Measurements from ENCODE around the gene PCNX2. TPM values are rescaled to one million over a fixed set of nuclear protein-coding genes. Genes with fewer than 3 reads are reported as not detected.

PCNX2 gene
- total and polyA plus RNA-seq, 2 donors (not counting 1 experiment from before 2014, with no cell fraction given): 13.0 to 37.8 TPM

GRCh38 chr1:233268389-233269022 is 27.0 kb downstream of the PCNX2 start:
- TF ChIP-seq EZH2 (IDR thresholded peaks at IDR 0.05; ENCODE audit: low read length, missing control alignments) (no peak), CTCF (conservative IDR thresholded peaks at IDR 0.05 in 1 of 2, IDR thresholded peaks at IDR 0.05 in 1 of 2; ENCODE audit: low read depth in 1 of 2, low read length in 2 of 2) (no peak)
- Histone ChIP-seq H3K4me3 (replicated peaks in 1 of 4; ENCODE audit: control extremely low read depth in 1 of 4, insufficient read depth in 1 of 4, low read depth in 3 of 4, low read length in 4 of 4) (no peak overlapping the region), H3K9me3 (ENCODE audit: control insufficient read depth, insufficient read depth, low read depth, low read length) (no peaks in the 10 kb centered on the region), H2AFZ (ENCODE audit: low read length) (no peak overlapping the region), H3K27ac (ENCODE audit: insufficient read depth, low read length) (no peak overlapping the region), H3K4me1 (ENCODE audit: control insufficient read depth, extremely low read depth, insufficient read depth, low read length) (no peaks in the 10 kb centered on the region), H3K36me3 (ENCODE audit: control insufficient read depth, insufficient read depth, low read length) (no peaks in the 10 kb centered on the region), H3K9ac (ENCODE audit: insufficient read depth, low read length) (no peak overlapping the region), H3K4me2 (ENCODE audit: extremely low read depth, insufficient read depth, low read length) (no peak overlapping the region), H4K20me1 (ENCODE audit: control insufficient read depth, extremely low read depth, insufficient read depth, low read length) (no peaks in the 10 kb centered on the region), H3K27me3 (ENCODE audit: control insufficient read depth, insufficient read depth, low read length) (no peaks in the 10 kb centered on the region), H3K79me2 (ENCODE audit: control insufficient read depth, insufficient read depth, low read length) (no peaks in the 10 kb centered on the region)
- no peak for DNase-seq (ENCODE audit: low read depth in 2 of 2)

DNA sequence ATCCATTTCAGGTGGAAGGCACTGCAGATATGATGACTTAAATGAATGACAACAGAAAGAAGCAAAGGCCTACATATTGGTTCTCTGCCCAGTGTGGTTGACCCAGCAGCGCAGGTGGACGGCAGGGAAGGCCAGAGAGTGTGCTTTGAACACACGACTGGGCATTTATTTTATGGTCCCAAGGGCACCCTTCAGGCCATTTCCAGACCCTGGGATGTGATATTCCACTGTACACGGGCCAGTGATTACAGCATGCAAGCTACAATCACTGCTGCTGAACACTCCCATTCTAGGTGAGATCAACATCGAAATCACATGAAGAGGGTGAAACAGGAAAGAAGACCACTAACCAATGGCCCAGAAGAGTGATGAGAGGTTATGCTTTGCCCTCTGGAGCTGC is 33.8 kb downstream of the PCNX2 start:
- Histone ChIP-seq H3K4me1 (ENCODE audit: control insufficient read depth, extremely low read depth, insufficient read depth, low read length) (no peaks in the 10 kb centered on the region), H2AFZ (ENCODE audit: low read length) (no peak overlapping the region), H3K27me3 (ENCODE audit: control insufficient read depth, insufficient read depth, low read length) (no peaks in the 10 kb centered on the region)

GRCh38 chr1:233261206-233261605 is 34.3 kb downstream of the PCNX2 start:
- no peaks in the 10 kb centered on the region for H3K9me3 ChIP-seq (ENCODE audit: control insufficient read depth, insufficient read depth, low read depth, low read length)
- H3K27me3 ChIP-seq (ENCODE audit: control insufficient read depth, insufficient read depth, low read length): no peaks in the 10 kb centered on the region
- H3K79me2 ChIP-seq (ENCODE audit: control insufficient read depth, insufficient read depth, low read length): no peaks in the 10 kb centered on the region
- no peak overlapping the region for H3K9ac ChIP-seq (ENCODE audit: insufficient read depth, low read length)
- H2AFZ ChIP-seq (ENCODE audit: low read length): no peak overlapping the region
- no peak for DNase-seq (ENCODE audit: low read depth in 2 of 2)
- H3K4me2 ChIP-seq (ENCODE audit: extremely low read depth, insufficient read depth, low read length): no peak overlapping the region
- H3K4me1 ChIP-seq (ENCODE audit: control insufficient read depth, extremely low read depth, insufficient read depth, low read length): no peaks in the 10 kb centered on the region
- TF ChIP-seq EZH2 (IDR thresholded peaks at IDR 0.05; ENCODE audit: low read length, missing control alignments) (no peak), CTCF (conservative IDR thresholded peaks at IDR 0.05 in 1 of 2, IDR thresholded peaks at IDR 0.05 in 1 of 2; ENCODE audit: low read depth in 1 of 2, low read length in 2 of 2) (no peak)
- no peaks in the 10 kb centered on the region for H4K20me1 ChIP-seq (ENCODE audit: control insufficient read depth, extremely low read depth, insufficient read depth, low read length)
- no peak overlapping the region for H3K27ac ChIP-seq (ENCODE audit: insufficient read depth, low read length)
- peaks cover 12% of the 10 kb centered on the region for H3K36me3 ChIP-seq (ENCODE audit: control insufficient read depth, insufficient read depth, low read length)
- H3K4me3 ChIP-seq (replicated peaks in 1 of 4; ENCODE audit: control extremely low read depth in 1 of 4, insufficient read depth in 1 of 4, low read depth in 3 of 4, low read length in 4 of 4): no peak overlapping the region

More for the DNA sequence above, 33.8 kb downstream of the PCNX2 start:
- H3K4me2 ChIP-seq (ENCODE audit: extremely low read depth, insufficient read depth, low read length): no peak overlapping the region
- no peak overlapping the region for H3K27ac ChIP-seq (ENCODE audit: insufficient read depth, low read length)
- no peak overlapping the region for H3K4me3 ChIP-seq (replicated peaks in 1 of 4; ENCODE audit: control extremely low read depth in 1 of 4, insufficient read depth in 1 of 4, low read depth in 3 of 4, low read length in 4 of 4)
- no peaks in the 10 kb centered on the region for H3K79me2 ChIP-seq (ENCODE audit: control insufficient read depth, insufficient read depth, low read length)
- no peak overlapping the region for H3K9ac ChIP-seq (ENCODE audit: insufficient read depth, low read length)
- H4K20me1 ChIP-seq (ENCODE audit: control insufficient read depth, extremely low read depth, insufficient read depth, low read length): no peaks in the 10 kb centered on the region
- H3K9me3 ChIP-seq (ENCODE audit: control insufficient read depth, insufficient read depth, low read depth, low read length): no peaks in the 10 kb centered on the region
- no peak for DNase-seq (ENCODE audit: low read depth in 2 of 2)
- TF ChIP-seq EZH2 (IDR thresholded peaks at IDR 0.05; ENCODE audit: low read length, missing control alignments): no peak
- TF ChIP-seq CTCF (conservative IDR thresholded peaks at IDR 0.05 in 1 of 2, IDR thresholded peaks at IDR 0.05 in 1 of 2; ENCODE audit: low read depth in 1 of 2, low read length in 2 of 2): no peak
- H3K36me3 ChIP-seq (ENCODE audit: control insufficient read depth, insufficient read depth, low read length): peaks cover 12% of the 10 kb centered on the region
